HFFc6 (cell line): ENCODE results near the gene THRA. TPM values are rescaled to one million over a fixed set of nuclear protein-coding genes. Genes with fewer than 3 reads are reported as not detected.
A peak's percentile ranks its signal among the peaks of the same experiment; 100 is the strongest.

Source experiments
- DNase-seq: peaks from one replicate; pipeline ENCODE4 v3.0.0-alpha.2; 2018
- H3K27ac Mint-ChIP-seq: 2 replicates; pipeline ENCODE4 v1.8.0; 2020; ENCODE audit warnings: mild to moderate bottlenecking, mixed read lengths
- H3K27me3 Mint-ChIP-seq: 2 replicates; pipeline ENCODE4 v1.8.0; 2021; ENCODE audit warnings: mild to moderate bottlenecking, moderate library complexity, mixed read lengths; ENCODE audit not compliant: insufficient read depth
- H3K36me3 Mint-ChIP-seq: 2 replicates; pipeline ENCODE4 v1.8.0; 2021; ENCODE audit warnings: low read depth, mixed read lengths
- H3K4me1 Mint-ChIP-seq: 2 replicates; pipeline ENCODE4 v1.8.0; 2020; ENCODE audit warnings: low read depth, mixed read lengths
- H3K4me3 Mint-ChIP-seq: 2 replicates; pipeline ENCODE4 v1.8.0; 2020; ENCODE audit warnings: mild to moderate bottlenecking, moderate library complexity, mixed read lengths
- H3K9me3 Mint-ChIP-seq: 2 replicates; pipeline ENCODE4 v1.8.0; 2020; ENCODE audit warnings: mild to moderate bottlenecking, mixed read lengths
- CTCF ChIP-seq: fragments of 200-600 bp; sonication (generic); IDR thresholded peaks from 2 replicates; pipeline ENCODE4 v1.5.0; 2021; ENCODE audit warnings: antibody characterized with exemption, mild to moderate bottlenecking
- total RNA-seq, 6 experiments: library from RNA; stranded (reverse); fragmentation: NEBNext Ultra II Directional; extraction: Animal tissue kit (Norgen Biotek cat#: 25700); gene quantifications; 2 replicates in 1 of 6; 3 replicates in 5 of 6; pipeline ENCODE4 v1.2.3, GENCODE V29; 2021

Gene THRA
- total RNA-seq, 6 experiments from 2014 or later = 29.3 to 33.7 (median 30.7) TPM

DNA sequence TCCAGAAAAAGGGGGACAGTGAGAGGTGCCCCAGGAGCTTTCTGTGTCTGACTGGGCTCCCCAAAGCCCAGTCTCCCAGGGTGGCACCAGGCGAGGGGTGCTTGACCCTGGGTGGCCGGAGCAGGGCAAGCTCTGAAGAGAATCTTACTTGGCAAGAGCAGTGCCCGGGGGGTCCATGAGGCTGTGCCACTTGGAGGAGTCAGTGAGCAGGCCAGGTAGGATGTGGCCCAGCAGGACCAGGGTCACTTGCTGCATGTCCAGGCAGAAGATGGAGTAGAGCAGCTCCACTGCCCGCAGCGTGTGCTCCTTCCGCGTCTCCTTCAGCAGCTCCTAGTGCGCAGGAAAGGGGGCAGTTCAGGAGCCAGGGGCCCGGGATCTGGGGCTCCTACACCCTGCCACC lies 40.3 kb upstream of the THRA start:
- DNase-seq = no peak
- no peaks in the 10 kb centered on the region for H3K9me3 Mint-ChIP-seq
- no peak overlapping the region; the same call in 1 of the 2 replicates for H3K4me3 Mint-ChIP-seq
- H3K27me3 Mint-ChIP-seq = no peaks in the 10 kb centered on the region; the same call in 1 of the 2 replicates
- H3K36me3 Mint-ChIP-seq = peaks cover 28% of the 10 kb centered on the region
- TF ChIP-seq CTCF = peak; percentile 18; the same call in 1 of the 2 replicates
- H3K27ac Mint-ChIP-seq = peak overlapping the region; percentile 98
- H3K4me1 Mint-ChIP-seq = peaks cover 91% of the 10 kb centered on the region

DNA sequence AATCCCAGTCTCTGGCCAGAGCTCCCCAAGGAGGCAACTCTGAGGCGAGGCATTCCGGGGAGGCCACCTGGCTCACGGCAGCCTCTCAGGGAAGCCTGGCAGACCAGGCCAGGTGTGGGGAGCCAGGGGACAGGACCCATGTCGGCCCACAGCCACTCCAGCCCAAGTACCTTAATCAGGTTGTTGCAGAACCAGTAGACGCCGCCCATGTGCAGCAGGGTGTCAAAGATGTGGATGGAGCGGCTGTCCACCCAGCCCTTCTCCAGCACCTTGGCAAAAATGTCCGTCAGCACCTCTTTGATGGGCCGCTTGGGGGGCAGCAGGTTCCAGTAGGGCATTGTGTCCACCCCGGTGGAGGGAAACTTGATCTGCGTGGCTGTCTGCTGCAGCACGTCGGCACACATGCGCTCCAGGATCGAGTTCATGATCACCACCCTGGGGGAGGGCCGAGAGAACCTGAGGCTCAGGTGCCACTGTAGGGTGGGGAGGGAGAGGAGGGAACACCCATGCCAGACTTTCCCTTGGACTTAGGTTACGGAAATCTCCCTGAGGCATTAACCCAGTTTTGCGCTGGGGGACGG lies 39.7 kb upstream of the THRA start:
- Mint-ChIP-seq H3K27me3 (no peaks in the 10 kb centered on the region; the same call in 1 of the 2 replicates), H3K27ac (peak overlapping the region; percentile 98; the same call in 1 of the 2 replicates), H3K4me3 (no peak overlapping the region), H3K9me3 (no peaks in the 10 kb centered on the region), H3K36me3 (peaks cover 28% of the 10 kb centered on the region), H3K4me1 (peaks cover 85% of the 10 kb centered on the region)
- DNase-seq = no peak
- no peak for TF ChIP-seq CTCF

DNA sequence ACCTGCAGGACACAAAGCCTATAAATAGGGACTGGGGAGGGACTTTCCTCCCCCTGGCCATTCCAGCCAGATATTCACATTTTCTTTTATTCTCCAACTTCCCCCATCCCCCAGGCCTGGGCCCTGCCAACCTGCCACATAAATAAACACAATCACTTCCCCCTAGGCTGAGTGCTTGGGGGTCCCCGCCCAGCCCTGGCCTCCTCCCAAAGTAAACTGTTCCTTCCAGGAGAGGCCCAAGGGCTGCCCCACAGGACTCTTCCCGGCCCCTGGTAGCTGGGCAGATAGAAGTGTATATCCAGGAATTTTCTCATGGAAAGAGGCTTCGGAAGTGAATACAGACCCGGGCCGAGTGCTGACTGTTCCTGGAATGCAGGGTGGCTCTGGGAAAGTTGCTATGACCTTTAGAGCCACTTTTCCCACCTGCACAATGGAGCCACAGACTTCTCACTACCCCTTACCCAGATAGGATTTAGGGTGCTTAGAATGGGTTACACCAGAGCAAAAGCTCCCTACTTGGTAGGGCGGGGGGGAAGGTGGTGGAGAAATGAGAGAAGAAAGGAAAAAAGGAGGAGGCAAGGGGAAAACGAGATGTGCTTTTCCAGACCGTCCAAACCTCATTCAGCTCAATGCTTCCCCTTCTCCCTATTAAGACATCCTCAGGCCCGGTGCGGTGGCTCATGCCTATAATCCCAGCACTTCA lies 39.0 kb upstream of the THRA start:
- H3K4me1 Mint-ChIP-seq = peaks cover 78% of the 10 kb centered on the region
- H3K36me3 Mint-ChIP-seq = peaks cover 31% of the 10 kb centered on the region
- DNase-seq = no peak
- TF ChIP-seq CTCF = no peak
- H3K4me3 Mint-ChIP-seq = no peak overlapping the region
- peak overlapping the region; percentile 54; the same call in 1 of the 2 replicates for H3K27ac Mint-ChIP-seq
- H3K27me3 Mint-ChIP-seq = no peaks in the 10 kb centered on the region; the same call in 1 of the 2 replicates
- no peaks in the 10 kb centered on the region for H3K9me3 Mint-ChIP-seq

DNA sequence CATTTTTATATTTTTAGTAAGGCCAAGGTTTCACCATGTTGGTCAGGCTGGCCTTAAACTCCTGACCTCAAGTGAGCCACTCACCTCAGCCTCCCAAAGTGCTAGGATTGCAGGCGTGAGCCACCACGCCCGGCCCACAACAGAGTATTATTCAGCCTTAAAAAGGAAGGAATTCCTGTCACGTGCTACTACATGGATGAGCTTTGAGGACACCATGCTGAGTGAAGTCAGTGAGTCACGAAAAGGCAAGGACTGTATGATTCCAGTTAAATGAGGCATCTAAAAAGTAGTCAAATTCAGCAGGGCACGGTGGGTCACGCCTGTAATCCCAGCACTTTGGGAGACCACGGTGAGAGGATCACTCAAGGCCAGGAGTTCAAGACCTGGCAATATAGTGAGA lies 37.9 kb upstream of the THRA start:
- TF ChIP-seq CTCF = no peak
- H3K4me1 Mint-ChIP-seq = peaks cover 67% of the 10 kb centered on the region
- peak; percentile 68 for DNase-seq
- H3K36me3 Mint-ChIP-seq = peaks cover 42% of the 10 kb centered on the region
- H3K4me3 Mint-ChIP-seq = no peak overlapping the region
- H3K9me3 Mint-ChIP-seq = no peaks in the 10 kb centered on the region
- peaks cover 3% of the 10 kb centered on the region for H3K27me3 Mint-ChIP-seq
- H3K27ac Mint-ChIP-seq = peak overlapping the region; percentile 86

- TF ChIP-seq CTCF = no peak
- 0 out of 2 replicates have a peak overlapping the region, but pooled peaks have one; percentile 17 for H3K4me3 Mint-ChIP-seq
- peaks cover 42% of the 10 kb centered on the region for H3K36me3 Mint-ChIP-seq
- H3K9me3 Mint-ChIP-seq = no peaks in the 10 kb centered on the region
- peaks cover 61% of the 10 kb centered on the region for H3K4me1 Mint-ChIP-seq
- DNase-seq = no peak
- H3K27ac Mint-ChIP-seq = peak overlapping the region; percentile 86
- peaks cover 3% of the 10 kb centered on the region for H3K27me3 Mint-ChIP-seq
Observed at GRCh38 chr17:40025559-40025958, 37.2 kb upstream of the THRA start.
